Upper lobe of left lung (tissue), 6 donors: ENCODE data around the gene PPP1R12B. TPM values are rescaled to one million over a fixed set of nuclear protein-coding genes. Genes with fewer than 3 reads are reported as not detected.
"Not testable (repeated sequence)": the region's sequence is repeated elsewhere in the genome, so short reads cannot be mapped to it uniquely, and the experiment has no call there.

Experiments
- ATAC-seq, 2 donors: fragments of 200-7000 bp; cut with Tn5 transposase; one replicate each; pipeline ENCODE4 v1.9.1; 2022; ENCODE audit warnings: mild to moderate bottlenecking in 2 of 2, moderate library complexity in 2 of 2; ENCODE audit not compliant: low FRiP score in 2 of 2
- DNase-seq, 2 donors: peaks; one replicate each; pipeline ENCODE4 v3.0.0-alpha.2; 2019 to 2020
- H3K27ac ChIP-seq, 4 donors: fragments of 200-600 bp; sonication (generic); one replicate each; pipeline ENCODE4 v1.5.1; 2016 to 2019
- H3K27me3 ChIP-seq, 4 donors: fragments of 200-600 bp; sonication (generic); one replicate each; pipeline ENCODE4 v1.5.1; 2017 to 2019
- H3K36me3 ChIP-seq, 4 donors: fragments of 200-600 bp; sonication (generic); one replicate each; pipeline ENCODE4 v1.5.1; 2016 to 2019
- H3K4me1 ChIP-seq, 4 donors: fragments of 200-600 bp; sonication (generic); one replicate each; pipeline ENCODE4 v1.5.1; 2018 to 2019
- H3K4me3 ChIP-seq, 4 donors: fragments of 200-600 bp; sonication (generic); one replicate each; pipeline ENCODE4 v1.5.1; 2017 to 2019; ENCODE audit warnings: mild to moderate bottlenecking in 2 of 4, moderate library complexity in 1 of 4
- H3K9me3 ChIP-seq, 4 donors: fragments of 200-600 bp; sonication (generic); one replicate each; pipeline ENCODE4 v1.5.1; 2018 to 2019
- EP300 ChIP-seq, 4 donors: sonication (generic); formaldehyde crosslinking; IDR thresholded peaks; one replicate each; pipeline ENCODE4 v1.5.1; 2017; ENCODE audit warnings: antibody characterized with exemption in 4 of 4, control low read depth in 2 of 4
- POLR2A ChIP-seq, 4 donors: fragments of 450-650 bp; IDR thresholded peaks; one replicate each; pipeline ENCODE4 v1.5.1; 2016 to 2017; ENCODE audit warnings: antibody characterized with exemption in 4 of 4, mild to moderate bottlenecking in 2 of 4
- POLR2AphosphoS5 ChIP-seq, 2 donors: sonication (generic); formaldehyde crosslinking; IDR thresholded peaks; one replicate each; pipeline ENCODE4 v1.5.1; 2017; ENCODE audit warnings: antibody characterized with exemption in 2 of 2
- WGBS, 2 donors: methylation state at CpG; one replicate each; pipeline ENCODE4 v1.1.5; 2017 to 2018; 5-methylcytosine and 5-hydroxymethylcytosine counted together
- total RNA-seq, 6 donors: library from RNA; depleted of rRNA in 4 of 6; stranded (reverse); fragments of >200 nt in 4 of 6; gene quantifications; one replicate each; pipeline versions ENCODE4 v1.1.0 to v1.2.1, GENCODE V29; 2016 to 2021
- TF ChIP-seq, protein P1 (sequence below), 6 experiments: fragments of 450-650 bp in 4 of 6; fragments of 200-600 bp in 2 of 6; sonication (generic) in 2 of 6; IDR thresholded peaks; one replicate each; pipeline ENCODE4 v1.5.1; 2016 to 2019; ENCODE audit warnings: antibody characterized with exemption in 6 of 6
- donor health status: DM: no; HTN: no; CAD: no; lungs with moderate emphysema.
- donor health status: DM: no; HTN: yes; CAD: no; lungs with severe emphysema.

PPP1R12B gene
- total RNA-seq, 6 donors from 2014 or later: 27.6 to 120 (median 40.5) TPM

DNA sequence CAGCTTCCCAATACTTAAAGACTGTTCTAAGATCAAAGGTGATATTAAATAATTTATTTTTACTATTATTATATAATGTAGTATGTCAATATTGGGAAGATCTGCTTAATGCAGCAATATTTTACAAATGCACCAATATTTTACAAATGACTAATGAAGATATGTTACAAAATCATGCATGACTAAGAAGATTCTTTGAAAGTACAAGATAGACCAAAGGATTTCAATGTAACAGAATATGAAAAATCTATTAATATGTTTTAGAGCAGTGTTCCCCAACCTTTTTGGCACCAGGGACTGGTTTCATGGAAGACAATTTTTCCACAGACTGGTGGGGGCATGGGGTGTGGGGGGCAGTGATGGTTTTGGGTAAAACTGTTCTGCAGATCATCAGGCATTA is 132.1 kb downstream of the PPP1R12B start:
- not testable (repeated sequence) for H3K27me3 ChIP-seq, DNase-seq, H3K4me3 ChIP-seq, H3K9me3 ChIP-seq, H3K27ac ChIP-seq, H3K36me3 ChIP-seq, ATAC-seq
- H3K4me1 ChIP-seq: peaks cover 3 to 11% (median 7%) of the 10 kb centered on the region in 4 donors

DNA sequence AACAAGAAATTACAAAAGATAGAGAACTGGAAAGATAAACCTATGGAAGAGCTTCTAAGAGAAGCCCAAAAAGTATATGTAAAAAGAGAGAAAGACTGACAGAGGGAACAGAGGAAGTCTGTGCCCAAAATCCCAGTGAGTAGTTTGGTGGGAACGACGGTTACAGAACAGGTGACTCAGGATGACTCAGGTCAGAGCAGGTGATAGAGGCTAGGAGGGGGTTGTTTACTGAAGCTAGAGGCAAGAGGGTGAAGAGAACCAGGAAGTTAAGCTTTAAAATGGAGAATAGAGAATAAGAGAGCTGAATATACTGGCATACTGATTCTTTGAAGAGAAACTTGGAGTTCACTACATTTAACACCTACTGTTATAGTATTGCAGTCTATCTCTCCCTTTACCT is 134.9 kb downstream of the PPP1R12B start:
- DNase-seq: peak in 1 of 2 donors; percentile 42
- H3K27ac ChIP-seq, H3K27me3 ChIP-seq, H3K4me3 ChIP-seq, H3K36me3 ChIP-seq, H3K9me3 ChIP-seq, ATAC-seq: not testable (repeated sequence)
- peaks cover 3 to 11% (median 7%) of the 10 kb centered on the region in 4 donors for H3K4me1 ChIP-seq
- 36 to 37% methylated on average over 2 of the region's 2 CpGs for WGBS, 2 donors

DNA sequence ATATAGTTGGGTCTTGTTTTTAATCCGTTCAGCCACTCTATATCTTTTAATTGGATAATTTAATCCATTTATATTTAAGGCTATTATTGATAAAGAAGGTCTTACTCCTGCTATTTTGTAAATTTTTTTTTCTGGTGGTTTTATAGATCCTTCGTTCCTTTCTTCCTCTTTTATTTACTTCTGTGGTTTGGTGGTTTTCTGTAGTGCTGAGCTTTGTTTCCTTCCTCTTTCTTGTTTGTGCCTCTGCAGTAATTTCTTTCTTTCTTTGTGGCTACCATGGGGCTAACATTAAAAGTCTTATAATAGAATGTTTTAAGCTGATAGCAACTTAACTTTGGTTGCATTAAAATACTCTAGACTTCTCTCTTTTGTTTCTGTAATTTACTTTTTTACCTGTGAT is 135.5 kb downstream of the PPP1R12B start:
- H3K27me3 ChIP-seq: not testable (repeated sequence)
- WGBS, 2 donors: 65 to 81% methylated on average over 2 of the region's 2 CpGs

DNA sequence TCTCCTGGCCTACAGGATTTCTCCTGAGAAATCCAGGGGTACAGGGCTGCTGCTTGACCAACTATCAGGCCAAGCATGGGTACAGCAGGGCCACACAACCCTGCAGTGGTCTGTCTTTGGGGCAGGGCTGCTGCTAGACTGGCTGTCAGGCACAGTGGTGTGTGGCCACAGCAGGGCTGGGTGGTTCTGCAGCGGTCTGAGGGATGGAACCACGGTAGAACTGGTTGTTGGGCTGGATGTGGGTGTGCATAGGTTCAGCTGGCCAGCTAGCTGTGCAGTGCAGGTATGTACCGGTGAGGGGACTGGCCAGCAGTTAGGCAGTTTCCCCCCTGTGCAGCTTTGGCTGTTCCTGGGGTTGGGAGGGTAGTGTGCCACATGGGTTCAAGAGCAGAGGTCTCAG is 136.3 kb downstream of the PPP1R12B start:
- H3K9me3 ChIP-seq, H3K36me3 ChIP-seq, H3K4me3 ChIP-seq, H3K4me1 ChIP-seq, H3K27me3 ChIP-seq, ATAC-seq, H3K27ac ChIP-seq: not testable (repeated sequence)
- peak in 1 of 2 donors; percentile 0 for DNase-seq
- 96% methylated on average over 3 of the region's 3 CpGs; no CpG with 5 or more reads in 1 of the 2 donors for WGBS, 2 donors

More for the DNA sequence above, 135.5 kb downstream of the PPP1R12B start:
- H3K36me3 ChIP-seq, H3K27ac ChIP-seq, H3K4me3 ChIP-seq, DNase-seq, ATAC-seq, H3K9me3 ChIP-seq: not testable (repeated sequence)
- H3K4me1 ChIP-seq: peaks cover 3 to 11% (median 7%) of the 10 kb centered on the region in 4 donors

DNA sequence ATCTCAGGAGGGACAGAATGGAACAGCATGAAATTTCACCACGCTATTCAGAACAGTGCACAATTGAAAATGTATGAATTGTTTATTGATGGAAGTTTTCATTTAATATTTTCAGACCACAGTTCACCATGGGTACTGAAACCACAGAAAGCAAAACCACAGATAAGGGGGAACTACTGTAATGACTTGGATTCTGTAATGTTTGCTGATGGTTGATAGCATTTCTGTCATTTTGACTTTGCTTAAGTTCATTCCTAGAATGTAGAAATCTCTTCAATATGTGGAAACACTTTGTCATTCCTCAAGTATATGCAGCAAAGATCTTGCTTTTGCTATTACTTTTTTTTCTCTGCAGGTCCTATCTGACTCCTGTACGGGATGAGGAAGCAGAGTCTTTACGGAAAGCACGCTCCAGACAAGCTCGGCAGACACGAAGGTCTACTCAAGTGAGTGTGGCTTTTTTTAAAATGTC is 139.7 kb downstream of the PPP1R12B start:
- H3K27me3 ChIP-seq, H3K4me1 ChIP-seq, ATAC-seq, DNase-seq, H3K9me3 ChIP-seq, H3K27ac ChIP-seq, H3K4me3 ChIP-seq: not testable (repeated sequence)
- H3K36me3 ChIP-seq: peaks cover 0 to 15% (median 9%) of the 10 kb centered on the region in 4 donors
- 62 to 73% methylated on average over 6 of the region's 6 CpGs for WGBS, 2 donors

DNA sequence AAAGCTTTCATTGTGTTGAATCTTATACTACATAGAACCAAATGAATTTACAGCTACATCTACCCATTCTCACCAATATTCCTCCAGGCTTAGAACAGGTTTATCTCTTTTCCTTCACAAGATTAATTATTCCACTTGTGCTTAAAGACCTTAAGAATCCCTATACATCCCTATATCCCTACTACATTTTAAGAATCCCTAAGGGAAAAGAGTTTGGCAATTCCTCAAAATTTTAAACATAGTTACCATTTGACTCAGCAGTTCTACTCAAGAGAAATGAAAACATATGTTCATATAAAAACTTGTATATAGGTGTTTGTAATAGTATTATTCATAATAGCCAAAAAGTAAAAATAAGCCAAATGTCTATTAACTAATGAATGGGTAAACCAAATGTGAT is 140.6 kb downstream of the PPP1R12B start:
- DNase-seq, H3K9me3 ChIP-seq, H3K4me1 ChIP-seq, H3K4me3 ChIP-seq, H3K27me3 ChIP-seq, H3K27ac ChIP-seq, ATAC-seq: not testable (repeated sequence)
- peaks cover 0 to 17% (median 9%) of the 10 kb centered on the region in 4 donors for H3K36me3 ChIP-seq

DNA sequence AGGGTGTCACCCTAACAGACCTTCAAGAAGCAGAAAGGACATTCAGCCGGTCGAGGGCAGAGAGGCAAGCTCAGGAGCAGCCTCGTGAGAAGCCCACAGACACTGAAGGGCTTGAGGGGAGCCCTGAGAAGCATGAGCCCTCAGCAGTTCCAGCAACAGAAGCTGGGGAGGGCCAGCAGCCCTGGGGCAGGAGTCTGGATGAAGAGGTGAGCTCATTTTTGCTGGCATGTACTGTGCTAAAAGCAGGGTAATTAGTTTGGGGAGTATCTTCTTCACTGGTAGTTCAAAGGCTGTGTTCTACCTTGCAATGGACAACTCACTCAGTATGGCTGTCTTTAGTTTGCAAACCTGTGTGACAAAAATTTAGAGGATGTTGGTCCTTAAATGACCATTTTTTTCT is 144.6 kb downstream of the PPP1R12B start:
- not testable (repeated sequence) for ATAC-seq, H3K4me3 ChIP-seq, H3K4me1 ChIP-seq, H3K27ac ChIP-seq, H3K9me3 ChIP-seq, H3K27me3 ChIP-seq
- 93 to 94% methylated on average over 3 of the region's 3 CpGs for WGBS, 2 donors
- peak in 1 of 2 donors; percentile 0 for DNase-seq
- H3K36me3 ChIP-seq: peaks cover 0 to 47% (median 21%) of the 10 kb centered on the region in 4 donors

DNA sequence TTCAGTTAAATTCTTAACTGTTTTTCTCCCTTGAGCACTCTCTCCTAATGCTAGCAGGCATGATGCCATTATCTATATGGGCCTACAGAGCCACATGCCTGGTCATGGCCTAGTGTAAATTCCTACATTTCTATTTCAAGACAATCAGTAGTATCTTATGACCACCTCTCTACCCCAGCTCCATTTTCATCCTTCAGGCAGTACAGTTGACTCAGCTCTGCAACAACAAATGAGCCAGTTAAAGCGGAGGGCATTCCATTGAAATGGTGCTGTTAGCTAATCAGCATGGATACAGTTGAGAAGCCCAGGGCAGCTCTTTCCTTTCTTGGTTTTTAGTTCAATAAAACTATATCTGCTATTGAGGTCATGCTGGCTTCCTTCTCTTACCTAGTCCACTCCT is 150.0 kb downstream of the PPP1R12B start:
- TF ChIP-seq EP300 (IDR thresholded peaks at IDR 0.05): no peak
- no peak for TF ChIP-seq POLR2A (IDR thresholded peaks at IDR 0.05)
- TF ChIP-seq, protein P1, sequence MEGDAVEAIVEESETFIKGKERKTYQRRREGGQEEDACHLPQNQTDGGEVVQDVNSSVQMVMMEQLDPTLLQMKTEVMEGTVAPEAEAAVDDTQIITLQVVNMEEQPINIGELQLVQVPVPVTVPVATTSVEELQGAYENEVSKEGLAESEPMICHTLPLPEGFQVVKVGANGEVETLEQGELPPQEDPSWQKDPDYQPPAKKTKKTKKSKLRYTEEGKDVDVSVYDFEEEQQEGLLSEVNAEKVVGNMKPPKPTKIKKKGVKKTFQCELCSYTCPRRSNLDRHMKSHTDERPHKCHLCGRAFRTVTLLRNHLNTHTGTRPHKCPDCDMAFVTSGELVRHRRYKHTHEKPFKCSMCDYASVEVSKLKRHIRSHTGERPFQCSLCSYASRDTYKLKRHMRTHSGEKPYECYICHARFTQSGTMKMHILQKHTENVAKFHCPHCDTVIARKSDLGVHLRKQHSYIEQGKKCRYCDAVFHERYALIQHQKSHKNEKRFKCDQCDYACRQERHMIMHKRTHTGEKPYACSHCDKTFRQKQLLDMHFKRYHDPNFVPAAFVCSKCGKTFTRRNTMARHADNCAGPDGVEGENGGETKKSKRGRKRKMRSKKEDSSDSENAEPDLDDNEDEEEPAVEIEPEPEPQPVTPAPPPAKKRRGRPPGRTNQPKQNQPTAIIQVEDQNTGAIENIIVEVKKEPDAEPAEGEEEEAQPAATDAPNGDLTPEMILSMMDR (IDR thresholded peaks at IDR 0.05): no peak
- no peak for TF ChIP-seq POLR2AphosphoS5 (IDR thresholded peaks at IDR 0.05)
- Histone ChIP-seq H3K36me3 (peaks cover 0 to 30% (median 15%) of the 10 kb centered on the region in 4 donors), H3K9me3 (no peaks in the 10 kb centered on the region), H3K4me1 (no peaks in the 10 kb centered on the region), H3K4me3 (no peak overlapping the region), H3K27ac (no peak overlapping the region), H3K27me3 (no peaks in the 10 kb centered on the region)
- ATAC-seq: no peak
- DNase-seq: no peak
- WGBS, 2 donors: 100% methylated on average over 1 of the region's 1 CpG

DNA sequence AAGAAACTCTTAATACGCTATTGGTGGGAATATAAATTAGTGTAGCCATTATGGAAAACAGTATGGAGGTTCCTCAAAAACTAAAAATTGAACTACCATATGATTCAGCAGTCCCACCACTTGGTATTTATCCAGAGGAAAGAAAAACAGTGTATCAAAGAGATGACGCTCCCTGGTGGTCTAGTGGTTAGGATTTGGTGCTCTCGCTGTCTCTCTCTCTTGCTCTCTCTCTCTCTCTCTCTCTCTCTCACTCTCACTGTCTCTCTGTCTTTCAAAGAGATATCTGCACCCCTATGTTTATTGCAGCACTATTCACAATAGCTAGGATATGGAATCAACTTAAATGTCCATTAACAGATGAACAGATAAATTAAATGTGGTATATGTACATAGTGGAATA is 151.5 kb downstream of the PPP1R12B start:
- not testable (repeated sequence) for DNase-seq, H3K27ac ChIP-seq, ATAC-seq, H3K27me3 ChIP-seq, H3K4me1 ChIP-seq, H3K4me3 ChIP-seq, H3K9me3 ChIP-seq
- H3K36me3 ChIP-seq: peaks cover 4 to 33% (median 15%) of the 10 kb centered on the region in 4 donors
- 90 to 93% methylated on average over 3 of the region's 3 CpGs for WGBS, 2 donors
